ENCODE data around the gene TJP2.

TJP2 gene

GRCh38 chr9:69232135-69232534 is 58.1 kb downstream of the TJP2 start:
- DNase-seq (ENCODE audit: low spot score): no peak

- no peak for DNase-seq (ENCODE audit: low spot score)
Observed at GRCh38 chr9:69234683-69235082, 60.6 kb downstream of the TJP2 start.

- no peak for DNase-seq (ENCODE audit: low spot score)
Observed at GRCh38 chr9:69236188-69236587, 62.1 kb downstream of the TJP2 start.

- DNase-seq (ENCODE audit: low spot score): no peak
Observed at GRCh38 chr9:69237702-69238295, 63.7 kb downstream of the TJP2 start.

GRCh38 chr9:69243116-69243515 is 69.0 kb downstream of the TJP2 start:
- DNase-seq (ENCODE audit: low spot score): no peak

GRCh38 chr9:69246629-69247028 is 72.6 kb downstream of the TJP2 start:
- no peak for DNase-seq (ENCODE audit: low spot score)

- DNase-seq (ENCODE audit: low spot score): no peak
Observed at GRCh38 chr9:69248005-69248404, 73.9 kb downstream of the TJP2 start.

GRCh38 chr9:69249337-69249736 is 75.3 kb downstream of the TJP2 start:
- DNase-seq (ENCODE audit: low spot score): no peak

GRCh38 chr9:69250681-69251080 is 76.6 kb downstream of the TJP2 start:
- no peak for DNase-seq (ENCODE audit: low spot score)

- DNase-seq (ENCODE audit: low spot score): no peak
Observed at GRCh38 chr9:69252436-69252835, 78.4 kb downstream of the TJP2 start.

- DNase-seq (ENCODE audit: low spot score): no peak
Observed at GRCh38 chr9:69253057-69253456, 79.0 kb downstream of the TJP2 start.

- DNase-seq (ENCODE audit: low spot score): no peak
Observed at GRCh38 chr9:69254223-69254622, 80.1 kb downstream of the TJP2 start.

- no peak for DNase-seq (ENCODE audit: low spot score)
Observed at GRCh38 chr9:69255591-69255990, 81.5 kb downstream of the TJP2 start.

- DNase-seq (ENCODE audit: low spot score): no peak
Observed at GRCh38 chr9:69258551-69258950, 84.5 kb downstream of the TJP2 start.

GRCh38 chr9:69260161-69260560 is 86.1 kb downstream of the TJP2 start:
- DNase-seq (ENCODE audit: low spot score): no peak

GRCh38 chr9:69261636-69262035 is 87.6 kb downstream of the TJP2 start:
- no peak for DNase-seq (ENCODE audit: low spot score)

- no peak for DNase-seq (ENCODE audit: low spot score)
Observed at GRCh38 chr9:69264526-69264925, 90.4 kb downstream of the TJP2 start.

GRCh38 chr9:69265891-69266290 is 91.8 kb downstream of the TJP2 start:
- DNase-seq (ENCODE audit: low spot score): no peak

GRCh38 chr9:69272212-69272611 is 98.1 kb downstream of the TJP2 start:
- no peak for DNase-seq (ENCODE audit: low spot score)

GRCh38 chr9:69273161-69273560 is 99.1 kb downstream of the TJP2 start:
- no peak for DNase-seq (ENCODE audit: low spot score)

- no peak for DNase-seq (ENCODE audit: low spot score)
Observed at GRCh38 chr9:69276775-69277174, 102.7 kb downstream of the TJP2 start.

GRCh38 chr9:69279084-69279731 is 105.1 kb downstream of the TJP2 start:
- no peak for DNase-seq (ENCODE audit: low spot score)

GRCh38 chr9:69279733-69280132 is 105.7 kb downstream of the TJP2 start:
- no peak for DNase-seq (ENCODE audit: low spot score)

- no peak for DNase-seq (ENCODE audit: low spot score)
Observed at GRCh38 chr9:69283003-69283402, 108.9 kb downstream of the TJP2 start.

Data from SW480 (cell line).